Anterior cingulate cortex (tissue), 58 donors: ENCODE data around the gene PPHLN1.
A peak's percentile ranks its signal among the peaks of the same experiment; 100 is the strongest.

Experiments used
- DNase-seq, 58 donors: peaks; one replicate each; lab custom pipeline; 2025; lab: John Stamatoyannopoulos, UW

Gene PPHLN1

GRCh38 chr12:42428850-42429249 is 102.9 kb downstream of the PPHLN1 start:
- no peak for DNase-seq

- no peak for DNase-seq
These were observed 106.7 kb downstream of the PPHLN1 start for GRCh38 chr12:42432517-42433140.

GRCh38 chr12:42440608-42441007 is 114.6 kb downstream of the PPHLN1 start:
- no peak for DNase-seq

- no peak for DNase-seq
These were observed 116.4 kb downstream of the PPHLN1 start for GRCh38 chr12:42442311-42442759.

- no peak for DNase-seq
These were observed 116.9 kb downstream of the PPHLN1 start for GRCh38 chr12:42442888-42443287.

GRCh38 chr12:42444192-42444943 is 118.4 kb downstream of the PPHLN1 start:
- no peak for DNase-seq

- no peak for DNase-seq
These were observed 119.9 kb downstream of the PPHLN1 start for GRCh38 chr12:42445891-42446290.

GRCh38 chr12:42446761-42447160 is 120.8 kb downstream of the PPHLN1 start:
- no peak for DNase-seq

GRCh38 chr12:42447371-42447786 is 121.4 kb downstream of the PPHLN1 start:
- no peak for DNase-seq

GRCh38 chr12:42448841-42449240 is 122.9 kb downstream of the PPHLN1 start:
- no peak for DNase-seq

- DNase-seq, result no peak
These were observed 124.3 kb downstream of the PPHLN1 start for GRCh38 chr12:42450248-42450647.

GRCh38 chr12:42458575-42458974 is 132.6 kb downstream of the PPHLN1 start:
- DNase-seq, result no peak

GRCh38 chr12:42459336-42459847 is 133.4 kb downstream of the PPHLN1 start:
- no peak for DNase-seq

GRCh38 chr12:42462486-42462885 is 136.5 kb downstream of the PPHLN1 start:
- no peak for DNase-seq

- DNase-seq, result no peak
These were observed 137.7 kb downstream of the PPHLN1 start for GRCh38 chr12:42463671-42464070.

GRCh38 chr12:42468341-42468821 is 142.4 kb downstream of the PPHLN1 start:
- peak in 2 of 58 donors; percentile 7 to 15 for DNase-seq

- DNase-seq, result peak in 10 of 58 donors; percentile 4 to 67 (median 16)
These were observed 143.0 kb downstream of the PPHLN1 start for GRCh38 chr12:42468921-42469320.

- DNase-seq, result peak in 2 of 58 donors; percentile 8
These were observed 143.6 kb downstream of the PPHLN1 start for GRCh38 chr12:42469355-42470175.

GRCh38 chr12:42472376-42472775 is 146.4 kb downstream of the PPHLN1 start:
- no peak for DNase-seq

GRCh38 chr12:42473130-42473529 is 147.2 kb downstream of the PPHLN1 start:
- no peak for DNase-seq

- DNase-seq, result no peak
These were observed 147.6 kb downstream of the PPHLN1 start for GRCh38 chr12:42473561-42473960.
